ENCODE results near the gene FGF8.

FGF8 gene

DNA sequence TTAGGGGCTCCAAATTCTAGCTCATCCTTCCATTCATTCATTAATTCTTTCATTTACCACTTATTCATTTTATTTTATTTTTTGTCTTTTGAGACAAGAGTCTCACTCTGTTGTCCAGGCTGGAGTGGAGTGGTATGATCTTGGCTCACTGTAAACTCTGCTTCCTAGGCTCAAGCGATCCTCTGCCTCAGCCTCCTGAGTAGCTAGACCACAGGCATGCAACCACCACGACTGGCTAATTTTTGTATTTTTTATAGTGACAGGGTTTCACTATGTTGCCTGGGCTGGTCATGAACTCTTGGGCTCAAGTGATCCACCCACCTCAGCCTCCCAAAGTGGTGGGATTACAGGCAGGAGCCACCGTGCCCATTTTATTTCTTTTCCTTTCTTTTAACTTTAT, 31.6 kb downstream of the FGF8 start:
- Histone ChIP-seq H3K9me3 (ENCODE audit: insufficient read depth, low read length) (no peaks in the 10 kb centered on the region), H3K4me3 (ENCODE audit: insufficient read length, low read depth) (no peak overlapping the region), H3K36me3 (ENCODE audit: insufficient read depth, insufficient read length, low read length) (no peaks in the 10 kb centered on the region), H3K9ac (ENCODE audit: insufficient read length, low read depth) (no peak overlapping the region), H3K4me1 (ENCODE audit: insufficient read depth, insufficient read length) (peaks cover 4% of the 10 kb centered on the region), H3K27me3 (ENCODE audit: insufficient read depth, insufficient read length) (no peaks in the 10 kb centered on the region)
- no peak for DNase-seq (ENCODE audit: low read depth, low spot score)
- TF ChIP-seq YY1 (IDR thresholded peaks at IDR 0.05; ENCODE audit: insufficient read depth, insufficient read length) = no peak
- no peak for TF ChIP-seq ZNF274 (IDR thresholded peaks at IDR 0.05; ENCODE audit: low read depth, low read length)
- no peak for TF ChIP-seq SUZ12 (IDR thresholded peaks at IDR 0.05; ENCODE audit: extremely low read depth, insufficient read depth, insufficient read length)

DNA sequence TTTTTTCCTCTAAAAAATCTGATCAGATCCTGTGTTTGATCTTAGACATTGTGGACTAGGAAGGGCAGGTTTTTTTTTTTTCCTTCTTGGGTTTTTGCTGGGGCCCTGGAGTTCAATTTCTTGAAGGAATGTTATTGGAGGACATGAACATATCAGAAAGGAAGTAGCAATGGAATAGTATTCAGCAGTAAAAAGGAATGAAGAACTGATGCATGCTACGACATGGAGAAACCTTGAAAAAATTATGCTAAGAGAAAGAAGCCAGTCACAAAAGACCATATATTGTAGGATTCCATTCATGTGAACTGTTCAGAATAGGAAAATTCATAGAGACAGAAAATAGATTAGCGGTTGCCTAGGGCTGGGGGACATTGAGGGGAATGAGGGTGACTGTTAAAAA, 34.0 kb downstream of the FGF8 start:
- Histone ChIP-seq H3K4me1 (ENCODE audit: insufficient read depth, insufficient read length) (no peaks in the 10 kb centered on the region), H3K36me3 (ENCODE audit: insufficient read depth, insufficient read length, low read length) (no peaks in the 10 kb centered on the region), H3K4me3 (ENCODE audit: insufficient read length, low read depth) (no peak overlapping the region), H3K9me3 (ENCODE audit: insufficient read depth, low read length) (no peaks in the 10 kb centered on the region), H3K27me3 (ENCODE audit: insufficient read depth, insufficient read length) (no peaks in the 10 kb centered on the region), H3K9ac (ENCODE audit: insufficient read length, low read depth) (no peak overlapping the region)
- TF ChIP-seq YY1 (IDR thresholded peaks at IDR 0.05; ENCODE audit: insufficient read depth, insufficient read length) = no peak
- no peak for TF ChIP-seq ZNF274 (IDR thresholded peaks at IDR 0.05; ENCODE audit: low read depth, low read length)
- TF ChIP-seq SUZ12 (IDR thresholded peaks at IDR 0.05; ENCODE audit: extremely low read depth, insufficient read depth, insufficient read length) = no peak
- DNase-seq (ENCODE audit: low read depth, low spot score) = no peak

DNA sequence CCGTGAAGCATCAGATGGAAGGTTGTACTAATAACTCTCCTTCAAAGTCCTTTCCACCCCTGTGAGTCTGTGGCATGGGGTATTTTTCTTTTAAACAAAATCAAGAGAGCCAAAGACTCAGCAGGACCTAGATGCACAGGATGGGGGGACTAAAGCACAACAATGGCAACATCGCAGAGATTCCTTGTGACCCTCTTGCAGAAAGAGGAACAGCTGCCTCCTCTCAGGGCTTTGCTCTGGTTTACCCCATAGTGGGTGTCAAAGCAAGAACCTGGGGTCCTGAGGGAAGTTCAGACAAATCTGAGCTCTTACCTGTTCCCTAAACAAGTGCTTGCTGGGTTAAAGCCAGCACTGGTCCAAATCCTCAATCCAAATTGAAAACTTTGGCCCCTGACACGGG, 39.2 kb downstream of the FGF8 start:
- no peak for TF ChIP-seq SUZ12 (IDR thresholded peaks at IDR 0.05; ENCODE audit: extremely low read depth, insufficient read depth, insufficient read length)
- no peak for TF ChIP-seq YY1 (IDR thresholded peaks at IDR 0.05; ENCODE audit: insufficient read depth, insufficient read length)
- TF ChIP-seq ZNF274 (IDR thresholded peaks at IDR 0.05; ENCODE audit: low read depth, low read length) = no peak
- Histone ChIP-seq H3K9me3 (ENCODE audit: insufficient read depth, low read length) (no peaks in the 10 kb centered on the region), H3K4me1 (ENCODE audit: insufficient read depth, insufficient read length) (no peaks in the 10 kb centered on the region), H3K4me3 (ENCODE audit: insufficient read length, low read depth) (no peak overlapping the region), H3K36me3 (ENCODE audit: insufficient read depth, insufficient read length, low read length) (no peaks in the 10 kb centered on the region), H3K9ac (ENCODE audit: insufficient read length, low read depth) (no peak overlapping the region), H3K27me3 (ENCODE audit: insufficient read depth, insufficient read length) (no peaks in the 10 kb centered on the region)
- DNase-seq (ENCODE audit: low read depth, low spot score) = no peak

DNA sequence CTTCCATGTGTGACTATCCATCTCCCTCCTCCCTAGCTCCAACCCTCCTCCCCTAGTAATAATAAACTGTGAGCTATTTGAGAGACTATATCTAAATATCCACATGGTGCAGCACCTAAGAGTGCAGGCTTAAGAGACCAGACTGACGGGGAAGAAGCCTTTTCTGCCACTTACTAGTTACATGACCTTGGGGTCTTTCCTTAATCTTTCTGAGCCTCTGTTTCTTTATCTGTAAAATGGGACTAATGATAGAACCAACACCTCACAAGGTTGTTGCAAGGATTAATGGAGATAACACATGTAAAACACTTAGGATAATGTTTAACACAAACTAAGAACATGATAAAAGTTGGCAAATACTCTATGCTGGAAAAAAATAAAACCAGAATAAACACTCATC, 43.8 kb downstream of the FGF8 start:
- DNase-seq (ENCODE audit: low read depth, low spot score) = no peak
- Histone ChIP-seq H3K4me1 (ENCODE audit: insufficient read depth, insufficient read length) (no peaks in the 10 kb centered on the region), H3K4me3 (ENCODE audit: insufficient read length, low read depth) (no peak overlapping the region), H3K9ac (ENCODE audit: insufficient read length, low read depth) (no peak overlapping the region), H3K36me3 (ENCODE audit: insufficient read depth, insufficient read length, low read length) (no peaks in the 10 kb centered on the region), H3K9me3 (ENCODE audit: insufficient read depth, low read length) (no peaks in the 10 kb centered on the region), H3K27me3 (ENCODE audit: insufficient read depth, insufficient read length) (no peaks in the 10 kb centered on the region)
- TF ChIP-seq YY1 (IDR thresholded peaks at IDR 0.05; ENCODE audit: insufficient read depth, insufficient read length) (no peak), SUZ12 (IDR thresholded peaks at IDR 0.05; ENCODE audit: extremely low read depth, insufficient read depth, insufficient read length) (no peak), ZNF274 (IDR thresholded peaks at IDR 0.05; ENCODE audit: low read depth, low read length) (no peak)

DNA sequence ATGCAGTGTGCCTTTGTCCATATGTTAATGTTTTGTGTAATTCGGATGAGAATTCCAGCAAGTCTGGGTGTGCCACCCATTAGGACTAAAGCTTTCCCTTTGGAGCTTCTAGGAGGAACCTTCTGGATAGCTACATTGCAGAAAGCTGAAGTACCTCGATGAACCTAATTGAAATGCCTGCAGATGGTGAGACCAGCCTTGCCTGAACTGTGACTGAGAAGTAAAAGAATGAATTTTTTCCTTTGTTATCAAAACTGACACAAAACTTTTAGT, 49.9 kb downstream of the FGF8 start:
- H3K9me3 ChIP-seq (ENCODE audit: insufficient read depth, low read length) = no peaks in the 10 kb centered on the region
- no peaks in the 10 kb centered on the region for H3K36me3 ChIP-seq (ENCODE audit: insufficient read depth, insufficient read length, low read length)
- H3K4me1 ChIP-seq (ENCODE audit: insufficient read depth, insufficient read length) = no peaks in the 10 kb centered on the region
- TF ChIP-seq ZNF274 (IDR thresholded peaks at IDR 0.05; ENCODE audit: low read depth, low read length) (no peak), YY1 (IDR thresholded peaks at IDR 0.05; ENCODE audit: insufficient read depth, insufficient read length) (no peak), SUZ12 (IDR thresholded peaks at IDR 0.05; ENCODE audit: extremely low read depth, insufficient read depth, insufficient read length) (no peak)
- H3K9ac ChIP-seq (ENCODE audit: insufficient read length, low read depth) = no peak overlapping the region
- no peaks in the 10 kb centered on the region for H3K27me3 ChIP-seq (ENCODE audit: insufficient read depth, insufficient read length)
- no peak for DNase-seq (ENCODE audit: low read depth, low spot score)
- H3K4me3 ChIP-seq (ENCODE audit: insufficient read length, low read depth) = no peak overlapping the region

DNA sequence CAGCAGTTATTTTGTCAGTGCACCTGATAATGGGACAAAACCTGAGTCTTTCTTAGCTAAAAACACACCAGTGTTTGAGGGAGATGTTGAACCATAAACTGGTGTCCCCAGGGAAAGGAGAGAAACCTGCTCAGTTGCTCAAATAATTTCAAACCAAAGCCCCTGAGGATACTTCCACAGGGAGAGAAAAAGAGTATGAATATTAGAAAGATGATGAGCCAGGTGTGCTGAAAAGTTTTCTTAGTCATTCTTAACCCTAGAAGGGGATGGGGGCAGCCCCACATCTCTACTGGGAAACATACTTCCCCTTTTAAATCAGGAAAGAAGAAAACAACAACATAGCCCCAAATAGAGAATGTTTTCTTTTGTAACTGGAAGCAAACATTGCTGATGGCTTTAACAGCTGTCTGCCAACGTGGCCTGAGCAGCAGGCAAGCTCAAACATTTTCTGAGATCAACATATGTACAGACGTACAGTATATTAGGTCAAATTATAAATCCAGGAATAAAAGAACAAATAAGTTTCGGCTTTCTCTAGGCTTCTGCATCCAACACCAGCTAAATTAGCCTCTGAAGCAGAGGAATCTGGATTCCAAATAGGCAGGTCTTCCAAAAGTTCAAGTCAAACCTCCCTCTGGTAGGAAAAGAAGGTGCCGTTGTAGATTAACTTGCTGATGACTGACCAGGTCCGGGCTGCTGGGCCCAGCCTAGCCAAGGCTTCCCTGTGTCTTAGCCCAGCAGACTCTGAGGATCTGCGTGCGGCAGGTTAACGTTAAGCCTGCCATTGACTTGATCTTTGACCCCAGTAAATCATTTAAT, 50.4 kb downstream of the FGF8 start:
- H3K9ac ChIP-seq (ENCODE audit: insufficient read length, low read depth) = no peak overlapping the region
- H3K9me3 ChIP-seq (ENCODE audit: insufficient read depth, low read length) = no peaks in the 10 kb centered on the region
- no peaks in the 10 kb centered on the region for H3K27me3 ChIP-seq (ENCODE audit: insufficient read depth, insufficient read length)
- H3K36me3 ChIP-seq (ENCODE audit: insufficient read depth, insufficient read length, low read length) = no peaks in the 10 kb centered on the region
- TF ChIP-seq YY1 (IDR thresholded peaks at IDR 0.05; ENCODE audit: insufficient read depth, insufficient read length) = no peak
- no peak for TF ChIP-seq SUZ12 (IDR thresholded peaks at IDR 0.05; ENCODE audit: extremely low read depth, insufficient read depth, insufficient read length)
- no peak for TF ChIP-seq ZNF274 (IDR thresholded peaks at IDR 0.05; ENCODE audit: low read depth, low read length)
- H3K4me3 ChIP-seq (ENCODE audit: insufficient read length, low read depth) = no peak overlapping the region
- no peak for DNase-seq (ENCODE audit: low read depth, low spot score)
- H3K4me1 ChIP-seq (ENCODE audit: insufficient read depth, insufficient read length) = no peaks in the 10 kb centered on the region

DNA sequence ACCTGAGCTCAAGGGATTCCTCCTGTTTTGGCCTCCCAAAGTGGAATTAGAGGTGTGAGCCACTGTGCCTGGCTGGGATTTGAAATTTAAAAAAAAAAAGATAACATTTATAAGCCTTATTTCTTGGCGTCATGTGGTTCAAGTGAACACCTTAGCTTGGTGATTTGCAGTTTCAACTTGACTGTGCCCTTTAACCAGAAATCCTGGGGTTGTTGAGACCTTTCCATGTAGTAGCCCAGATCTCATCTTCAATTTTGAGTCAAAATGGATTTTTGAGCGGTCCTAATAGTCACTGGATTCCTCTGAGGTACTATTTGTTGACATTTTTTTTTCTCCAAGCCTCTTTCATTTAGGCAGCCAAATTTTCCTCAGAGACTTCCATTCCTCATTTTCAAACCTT, 51.5 kb downstream of the FGF8 start:
- no peaks in the 10 kb centered on the region for H3K9me3 ChIP-seq (ENCODE audit: insufficient read depth, low read length)
- no peaks in the 10 kb centered on the region for H3K36me3 ChIP-seq (ENCODE audit: insufficient read depth, insufficient read length, low read length)
- H3K4me1 ChIP-seq (ENCODE audit: insufficient read depth, insufficient read length) = peaks cover 2% of the 10 kb centered on the region
- no peaks in the 10 kb centered on the region for H3K27me3 ChIP-seq (ENCODE audit: insufficient read depth, insufficient read length)
- no peak for TF ChIP-seq YY1 (IDR thresholded peaks at IDR 0.05; ENCODE audit: insufficient read depth, insufficient read length)
- no peak for TF ChIP-seq ZNF274 (IDR thresholded peaks at IDR 0.05; ENCODE audit: low read depth, low read length)
- TF ChIP-seq SUZ12 (IDR thresholded peaks at IDR 0.05; ENCODE audit: extremely low read depth, insufficient read depth, insufficient read length) = no peak
- no peak for DNase-seq (ENCODE audit: low read depth, low spot score)
- no peak overlapping the region for H3K4me3 ChIP-seq (ENCODE audit: insufficient read length, low read depth)
- H3K9ac ChIP-seq (ENCODE audit: insufficient read length, low read depth) = no peak overlapping the region

Measured in NT2/D1 (cell line).